Mammary microvascular endothelial cell (primary cell): ENCODE data around the gene FLVCR2. TPM values are rescaled to one million over a fixed set of nuclear protein-coding genes. Genes with fewer than 3 reads are reported as not detected.

ENCODE experiments used
- total RNA-seq: library from RNA; depleted of rRNA; stranded (reverse); fragments of >200 nt; gene quantifications from 2 replicates; pipeline ENCODE4 v1.2.3, GENCODE V29; 2015

The FLVCR2 gene, protein sequence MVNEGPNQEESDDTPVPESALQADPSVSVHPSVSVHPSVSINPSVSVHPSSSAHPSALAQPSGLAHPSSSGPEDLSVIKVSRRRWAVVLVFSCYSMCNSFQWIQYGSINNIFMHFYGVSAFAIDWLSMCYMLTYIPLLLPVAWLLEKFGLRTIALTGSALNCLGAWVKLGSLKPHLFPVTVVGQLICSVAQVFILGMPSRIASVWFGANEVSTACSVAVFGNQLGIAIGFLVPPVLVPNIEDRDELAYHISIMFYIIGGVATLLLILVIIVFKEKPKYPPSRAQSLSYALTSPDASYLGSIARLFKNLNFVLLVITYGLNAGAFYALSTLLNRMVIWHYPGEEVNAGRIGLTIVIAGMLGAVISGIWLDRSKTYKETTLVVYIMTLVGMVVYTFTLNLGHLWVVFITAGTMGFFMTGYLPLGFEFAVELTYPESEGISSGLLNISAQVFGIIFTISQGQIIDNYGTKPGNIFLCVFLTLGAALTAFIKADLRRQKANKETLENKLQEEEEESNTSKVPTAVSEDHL
- 2.1 and 2.7 TPM in 2 replicates for total RNA-seq

DNA sequence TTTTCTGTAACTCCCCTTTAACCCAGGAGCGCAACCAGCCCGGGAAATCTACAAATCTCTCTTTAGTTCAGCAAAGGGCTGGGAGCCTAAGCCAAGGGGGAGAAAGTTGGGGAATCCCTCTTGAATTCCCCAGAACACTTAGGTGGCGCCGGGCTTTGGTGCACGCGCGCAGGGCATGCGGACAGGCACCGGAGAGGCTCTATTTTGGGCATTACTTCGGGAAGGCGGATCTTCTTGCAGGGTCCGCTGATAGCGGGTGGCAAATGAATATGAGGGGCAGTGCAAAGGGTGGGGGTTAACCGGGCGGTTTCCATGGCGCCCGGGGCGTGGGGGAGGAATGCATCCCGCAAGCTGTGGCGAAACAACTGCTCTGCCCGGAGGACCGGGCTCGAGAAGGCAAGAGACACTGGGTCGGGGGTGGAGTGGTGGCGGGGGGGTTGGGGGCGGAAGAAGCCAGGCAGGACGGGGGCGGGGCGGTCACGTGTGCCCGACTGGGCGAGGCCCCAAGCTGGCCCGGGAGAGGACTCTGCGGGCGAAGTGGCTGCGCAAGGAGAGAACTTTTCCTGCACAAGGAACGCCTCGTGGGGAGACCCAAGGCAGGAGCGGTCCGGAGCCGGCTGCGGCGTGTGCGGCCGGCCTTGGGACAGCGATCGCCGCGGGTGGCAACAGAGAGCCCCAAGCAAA lies at the start of gene FLVCR2:
Gene FLVCR2, plus strand, starts transcription at position 519 of the 684 bp plus-strand sequence. CDS start 353 bp downstream, outside the sequence.

DNA sequence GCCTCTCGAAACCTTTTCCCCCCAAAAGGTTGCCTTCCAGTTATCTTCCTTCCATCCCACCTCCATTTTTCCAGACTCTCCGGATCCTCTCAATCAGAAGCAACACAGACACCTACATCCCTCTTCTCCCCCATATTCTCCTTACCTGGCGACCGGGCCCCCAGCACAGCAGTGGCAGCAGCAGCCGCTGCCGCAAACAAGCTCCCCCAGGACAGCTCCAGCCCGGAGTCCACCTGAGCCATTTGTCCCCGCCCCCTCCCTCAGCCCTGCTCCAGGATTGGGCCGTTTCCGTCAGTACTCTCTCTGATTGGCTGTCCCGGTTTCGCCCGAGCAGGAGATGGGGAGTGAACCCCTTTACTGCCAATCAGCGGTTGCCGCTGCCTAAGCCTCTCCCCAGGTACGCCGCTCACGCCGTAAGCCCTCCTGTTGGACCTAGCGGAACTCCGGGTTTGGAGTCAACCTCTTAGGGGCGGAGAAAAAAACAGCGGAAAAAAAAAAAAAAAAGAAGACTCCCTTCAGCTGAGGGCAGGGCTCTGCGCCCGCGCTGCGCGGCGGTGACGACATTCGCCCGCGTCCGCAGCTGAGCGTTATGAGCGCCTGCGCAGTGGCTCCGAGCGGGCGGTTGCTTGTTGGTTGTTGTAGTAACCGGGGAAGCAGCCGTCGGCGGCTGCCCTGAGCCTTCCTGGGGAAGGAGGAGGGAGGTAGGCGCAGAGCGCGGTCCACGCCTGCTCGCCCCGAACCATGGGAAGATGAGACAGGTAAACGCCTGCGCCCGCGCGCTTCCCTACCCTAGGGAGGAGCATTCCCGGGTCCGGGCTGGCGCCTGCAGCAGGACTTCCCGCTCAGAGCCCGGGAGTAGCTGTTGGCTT lies 82.4 kb downstream of the FLVCR2 start, which contains the start of the genes ERG28 and TTLL5:
Gene ERG28, minus strand, starts transcription at position 247 of the 869 bp plus-strand sequence. CDS start 3,374 bp downstream, outside the sequence.
Gene TTLL5, plus strand, starts transcription at position 617 of the 869 bp plus-strand sequence. CDS start 1,904 bp downstream, outside the sequence.

Other genes with a start within 250 kb of the FLVCR2 start
- 6.5 and 13.5 TPM in 2 replicates for gene JDP2, start 150.6 kb upstream of the FLVCR2 start, total RNA-seq
- 0.69 and 1.3 TPM in 2 replicates for gene BATF, start 56.2 kb upstream of the FLVCR2 start, total RNA-seq
- gene ERG28, start 82.3 kb downstream of the FLVCR2 start, total RNA-seq: 16.1 and 17.4 TPM in 2 replicates
- 32.3 and 33.0 TPM in 2 replicates for gene TTLL5, start 82.6 kb downstream of the FLVCR2 start, total RNA-seq